DND-41 (cell line): Measurements from ENCODE around the gene OXCT1.
A peak's percentile ranks its signal among the peaks of the same experiment; 100 is the strongest.

ENCODE experiments used
- EZH2 ChIP-seq: IDR thresholded peaks from 3 replicates; pipeline ENCODE4 v1.6.1; 2012; ENCODE audit warnings: borderline replicate concordance, low read depth, mild to moderate bottlenecking, moderate library complexity, low read length, inconsistent platforms; ENCODE audit not compliant: severe bottlenecking
- TF ChIP-seq, protein P1 (sequence below): IDR thresholded peaks from 2 replicates; pipeline ENCODE4 v1.5.1; 2012; ENCODE audit warnings: borderline replicate concordance, low read length, moderate library complexity, mild to moderate bottlenecking; ENCODE audit not compliant: poor library complexity, severe bottlenecking; ENCODE audit errors: extremely low read depth

GRCh38 chr5:41707853-41708603, 162.2 kb downstream of the OXCT1 start:
- TF ChIP-seq, protein P1, sequence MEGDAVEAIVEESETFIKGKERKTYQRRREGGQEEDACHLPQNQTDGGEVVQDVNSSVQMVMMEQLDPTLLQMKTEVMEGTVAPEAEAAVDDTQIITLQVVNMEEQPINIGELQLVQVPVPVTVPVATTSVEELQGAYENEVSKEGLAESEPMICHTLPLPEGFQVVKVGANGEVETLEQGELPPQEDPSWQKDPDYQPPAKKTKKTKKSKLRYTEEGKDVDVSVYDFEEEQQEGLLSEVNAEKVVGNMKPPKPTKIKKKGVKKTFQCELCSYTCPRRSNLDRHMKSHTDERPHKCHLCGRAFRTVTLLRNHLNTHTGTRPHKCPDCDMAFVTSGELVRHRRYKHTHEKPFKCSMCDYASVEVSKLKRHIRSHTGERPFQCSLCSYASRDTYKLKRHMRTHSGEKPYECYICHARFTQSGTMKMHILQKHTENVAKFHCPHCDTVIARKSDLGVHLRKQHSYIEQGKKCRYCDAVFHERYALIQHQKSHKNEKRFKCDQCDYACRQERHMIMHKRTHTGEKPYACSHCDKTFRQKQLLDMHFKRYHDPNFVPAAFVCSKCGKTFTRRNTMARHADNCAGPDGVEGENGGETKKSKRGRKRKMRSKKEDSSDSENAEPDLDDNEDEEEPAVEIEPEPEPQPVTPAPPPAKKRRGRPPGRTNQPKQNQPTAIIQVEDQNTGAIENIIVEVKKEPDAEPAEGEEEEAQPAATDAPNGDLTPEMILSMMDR: peak; percentile 49
- TF ChIP-seq EZH2: no peak
